CD4-positive, alpha-beta T cell (primary cell): ENCODE data around the gene NPSR1. TPM values are rescaled to one million over a fixed set of nuclear protein-coding genes. Genes with fewer than 3 reads are reported as not detected.
"Not testable (repeated sequence)": the region's sequence is repeated elsewhere in the genome, so short reads cannot be mapped to it uniquely, and the experiment has no call there.

Source experiments
- ATAC-seq: fragments of 200-7000 bp; cut with Tn5 transposase; one replicate; pipeline ENCODE4 v1.10.0; 2022; ENCODE audit warnings: mild to moderate bottlenecking; ENCODE audit not compliant: poor library complexity
- CTCF ChIA-PET: fragments of 350-600 bp; sonication (Branson Sonifier 250); formaldehyde crosslinking; loops from one replicate; lab custom pipeline; 2021; ENCODE audit warnings: antibody characterized with exemption, inconsistent platforms; lab: Charles Lee
- POLR2A ChIA-PET: fragments of 350-600 bp; sonication (Branson Sonifier 250); formaldehyde crosslinking; loops from one replicate; lab custom pipeline; 2021; ENCODE audit warnings: antibody characterized with exemption, inconsistent platforms; lab: Charles Lee
- DNase-seq, 14 experiments: peaks; one replicate each; pipeline ENCODE4 v3.0.0-alpha.2; 2013 to 2020; ENCODE audit warnings: mixed read lengths in 2 of 14
- H3K27ac ChIP-seq, 2 donors: one replicate each; pipeline versions ENCODE4 v1.5.1 to v1.7.0; 2013; ENCODE audit warnings: low read length in 2 of 2, low read depth in 1 of 2, mild to moderate bottlenecking in 1 of 2
- H3K27me3 ChIP-seq, 2 experiments: 1 replicate in 1 of 2; 2 replicates in 1 of 2; pipeline versions ENCODE4 v1.6.1 to v1.7.0; 2013; ENCODE audit warnings: low read length in 2 of 2, control low read depth in 1 of 2, mild to moderate bottlenecking in 1 of 2, moderate library complexity in 1 of 2; ENCODE audit not compliant: insufficient read depth in 2 of 2, control insufficient read depth in 1 of 2
- H3K36me3 ChIP-seq: one replicate; pipeline ENCODE4 v1.6.1; 2013; ENCODE audit warnings: low read length, control low read depth; ENCODE audit not compliant: insufficient read depth
- H3K4me1 ChIP-seq: one replicate; pipeline ENCODE4 v1.6.1; 2013; ENCODE audit warnings: low read length, control low read depth; ENCODE audit not compliant: insufficient read depth
- H3K4me3 ChIP-seq: one replicate; pipeline ENCODE4 v1.5.1; 2013; ENCODE audit warnings: mild to moderate bottlenecking, low read length, moderate library complexity
- H3K9me3 ChIP-seq, 2 experiments: 1 replicate in 1 of 2; 2 replicates in 1 of 2; pipeline versions ENCODE4 v1.6.1 to v1.7.0; 2013; ENCODE audit warnings: low read length in 2 of 2, mild to moderate bottlenecking in 2 of 2, control low read depth in 1 of 2, moderate library complexity in 1 of 2; ENCODE audit not compliant: control insufficient read depth in 1 of 2, insufficient read depth in 1 of 2
- H3K27ac Mint-ChIP-seq: one replicate; pipeline ENCODE4 v1.8.0; 2020; ENCODE audit warnings: mixed read lengths
- H3K27me3 Mint-ChIP-seq: one replicate; pipeline ENCODE4 v1.8.0; 2021; ENCODE audit warnings: mixed read lengths
- H3K36me3 Mint-ChIP-seq: one replicate; pipeline ENCODE4 v1.8.0; 2021; ENCODE audit warnings: low read depth, mixed read lengths
- H3K4me1 Mint-ChIP-seq: one replicate; pipeline ENCODE4 v1.8.0; 2021; ENCODE audit warnings: low read depth, mixed read lengths
- H3K4me3 Mint-ChIP-seq: one replicate; pipeline ENCODE4 v1.8.0; 2020; ENCODE audit warnings: mild to moderate bottlenecking, mixed read lengths
- H3K9me3 Mint-ChIP-seq: one replicate; pipeline ENCODE4 v1.8.0; 2020; ENCODE audit warnings: mixed read lengths
- intact Hi-C, 2 experiments: fragments of 100-400 bp; cut with DNase I in 1 of 2; cut with micrococcal nuclease in 1 of 2; formaldehyde crosslinking; loops; one replicate each; pipeline versions ENCODE4 v1.15.1 to v1.9.0; 2023 to 2025; cut with DNase I, micrococcal nuclease
- total RNA-seq, 174 experiments: library from RNA in 2 of 174; stranded (reverse) in 2 of 174; gene quantifications; one replicate each; pipeline ENCODE4 v1.2.3 and lab custom pipeline; 2021 to 2026
- TF ChIP-seq, protein P1 (sequence below): fragments of 200-600 bp; IDR thresholded peaks from one replicate; pipeline ENCODE4 v1.8.0; 2022; ENCODE audit warnings: antibody characterized with exemption, mild to moderate bottlenecking

NPSR1 gene
- total RNA-seq, 2 experiments from 2014 or later = not detected

DNA sequence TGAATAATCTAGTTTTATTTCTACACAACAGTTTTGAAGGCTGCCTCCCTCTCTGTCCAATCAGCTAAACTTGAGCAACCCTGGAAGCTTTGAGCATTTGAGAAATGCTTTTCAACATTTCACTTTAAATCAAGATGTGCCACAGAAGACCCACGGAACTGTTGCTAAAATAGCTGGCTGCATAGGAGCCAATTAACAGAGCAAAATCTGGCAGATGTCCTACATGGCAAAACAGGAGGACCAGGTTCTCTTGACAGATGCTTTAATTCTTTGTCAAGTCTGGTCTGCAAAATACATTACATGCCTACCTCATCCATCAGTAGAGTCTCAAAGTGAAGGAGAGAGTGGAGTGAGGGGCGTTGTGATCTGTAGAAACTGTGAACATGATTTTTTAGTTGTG, 193.4 kb downstream of the NPSR1 start:
- no peak overlapping the region for H3K4me3 ChIP-seq
- intact Hi-C loops = no loop called here
- CTCF ChIA-PET = no interaction called here

DNA sequence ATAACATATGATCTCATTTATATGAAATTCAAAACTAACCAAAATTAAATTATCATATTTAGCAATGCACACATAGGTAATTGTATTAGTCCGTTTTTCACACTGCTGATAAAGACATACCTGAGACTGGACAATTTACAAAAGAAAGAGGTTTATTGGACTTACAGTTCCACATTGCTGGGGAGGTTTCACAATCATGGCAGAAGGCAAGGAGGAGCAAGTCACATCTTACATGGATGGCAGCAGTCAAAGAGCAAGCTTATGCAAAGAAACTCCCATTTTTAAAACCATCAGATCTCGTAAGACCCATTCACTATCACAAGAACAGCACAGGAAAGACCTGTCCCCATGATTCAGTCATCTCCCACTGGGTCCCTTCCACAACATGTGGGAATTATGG, 200.4 kb downstream of the NPSR1 start:
- H3K4me3 Mint-ChIP-seq, ATAC-seq, H3K9me3 Mint-ChIP-seq, POLR2A ChIA-PET, DNase-seq, H3K36me3 ChIP-seq, intact Hi-C loops, H3K36me3 Mint-ChIP-seq, H3K4me1 ChIP-seq, H3K9me3 ChIP-seq, H3K4me3 ChIP-seq, H3K27me3 ChIP-seq, H3K4me1 Mint-ChIP-seq, H3K27ac Mint-ChIP-seq, H3K27ac ChIP-seq, CTCF ChIA-PET: not testable (repeated sequence)
- peaks cover 29% of the 10 kb centered on the region for H3K27me3 Mint-ChIP-seq

More for the DNA sequence above, 193.4 kb downstream of the NPSR1 start:
- no peaks in the 10 kb centered on the region for H3K36me3 ChIP-seq
- TF ChIP-seq, protein P1, sequence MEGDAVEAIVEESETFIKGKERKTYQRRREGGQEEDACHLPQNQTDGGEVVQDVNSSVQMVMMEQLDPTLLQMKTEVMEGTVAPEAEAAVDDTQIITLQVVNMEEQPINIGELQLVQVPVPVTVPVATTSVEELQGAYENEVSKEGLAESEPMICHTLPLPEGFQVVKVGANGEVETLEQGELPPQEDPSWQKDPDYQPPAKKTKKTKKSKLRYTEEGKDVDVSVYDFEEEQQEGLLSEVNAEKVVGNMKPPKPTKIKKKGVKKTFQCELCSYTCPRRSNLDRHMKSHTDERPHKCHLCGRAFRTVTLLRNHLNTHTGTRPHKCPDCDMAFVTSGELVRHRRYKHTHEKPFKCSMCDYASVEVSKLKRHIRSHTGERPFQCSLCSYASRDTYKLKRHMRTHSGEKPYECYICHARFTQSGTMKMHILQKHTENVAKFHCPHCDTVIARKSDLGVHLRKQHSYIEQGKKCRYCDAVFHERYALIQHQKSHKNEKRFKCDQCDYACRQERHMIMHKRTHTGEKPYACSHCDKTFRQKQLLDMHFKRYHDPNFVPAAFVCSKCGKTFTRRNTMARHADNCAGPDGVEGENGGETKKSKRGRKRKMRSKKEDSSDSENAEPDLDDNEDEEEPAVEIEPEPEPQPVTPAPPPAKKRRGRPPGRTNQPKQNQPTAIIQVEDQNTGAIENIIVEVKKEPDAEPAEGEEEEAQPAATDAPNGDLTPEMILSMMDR = no peak
- POLR2A ChIA-PET = no interaction called here
- peaks cover 53% of the 10 kb centered on the region for H3K27me3 Mint-ChIP-seq
- no peak overlapping the region for H3K27ac ChIP-seq
- no peak for ATAC-seq
- H3K4me3 Mint-ChIP-seq = no peak overlapping the region
- no peak for DNase-seq
- H3K36me3 Mint-ChIP-seq = no peaks in the 10 kb centered on the region
- no peaks in the 10 kb centered on the region for H3K9me3 Mint-ChIP-seq
- no peaks in the 10 kb centered on the region for H3K4me1 ChIP-seq
- H3K9me3 ChIP-seq = peaks cover 0 to 5% of the 10 kb centered on the region in 2 experiments
- no peaks in the 10 kb centered on the region for H3K4me1 Mint-ChIP-seq
- peaks cover 0 to 4% of the 10 kb centered on the region in 2 experiments for H3K27me3 ChIP-seq
- H3K27ac Mint-ChIP-seq = no peak overlapping the region

DNA sequence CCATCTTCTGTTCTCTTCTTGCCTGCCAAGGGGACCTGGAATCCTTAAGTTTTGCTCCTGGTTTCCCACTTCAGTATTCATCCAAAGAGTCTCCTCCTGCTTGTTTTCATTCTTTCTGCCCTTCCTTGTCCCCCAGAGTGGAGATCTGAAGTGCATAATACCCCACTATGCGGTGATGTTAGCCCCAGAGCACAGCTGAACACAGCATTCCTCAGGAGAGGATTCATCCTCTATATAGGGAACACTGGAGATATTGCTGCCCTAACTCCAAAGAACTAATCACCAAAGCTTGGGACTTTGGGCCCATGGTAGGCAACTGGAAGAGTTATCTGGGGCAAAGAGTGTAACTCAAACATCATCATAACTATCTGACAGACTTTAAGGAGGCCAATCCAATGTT, 201.3 kb downstream of the NPSR1 start:
- H3K27ac Mint-ChIP-seq, H3K9me3 ChIP-seq, H3K27ac ChIP-seq, H3K36me3 Mint-ChIP-seq, POLR2A ChIA-PET, CTCF ChIA-PET, H3K4me3 ChIP-seq, H3K27me3 ChIP-seq, H3K9me3 Mint-ChIP-seq, H3K4me1 Mint-ChIP-seq, H3K4me3 Mint-ChIP-seq, H3K36me3 ChIP-seq, DNase-seq, ATAC-seq, H3K4me1 ChIP-seq, intact Hi-C loops: not testable (repeated sequence)
- peaks cover 29% of the 10 kb centered on the region for H3K27me3 Mint-ChIP-seq

DNA sequence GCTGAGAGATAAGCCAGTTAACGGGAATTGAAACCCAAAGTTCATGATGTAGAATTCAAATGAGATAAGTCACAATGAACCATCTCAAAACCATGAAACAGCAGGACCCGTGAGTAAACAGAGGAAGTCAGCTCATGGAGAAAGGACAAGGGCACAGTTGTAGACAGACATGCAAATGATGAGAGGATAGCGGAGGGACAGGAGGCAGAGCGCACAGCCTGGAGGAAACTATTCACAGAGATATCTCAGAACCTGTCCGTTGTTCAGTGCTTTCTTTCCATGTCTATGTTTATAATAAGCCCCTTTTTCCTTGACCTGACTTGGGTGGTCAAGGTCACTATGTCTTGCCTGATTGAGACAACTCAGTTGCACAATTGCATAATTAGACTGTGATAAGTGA, 208.2 kb downstream of the NPSR1 start:
- H3K4me3 Mint-ChIP-seq, H3K4me3 ChIP-seq, intact Hi-C loops, H3K27me3 ChIP-seq, H3K27ac Mint-ChIP-seq, H3K27ac ChIP-seq, CTCF ChIA-PET, DNase-seq, H3K4me1 ChIP-seq, POLR2A ChIA-PET, H3K9me3 Mint-ChIP-seq, H3K36me3 Mint-ChIP-seq, H3K4me1 Mint-ChIP-seq, ATAC-seq, H3K36me3 ChIP-seq, H3K9me3 ChIP-seq: not testable (repeated sequence)
- H3K27me3 Mint-ChIP-seq = peaks cover 18% of the 10 kb centered on the region

DNA sequence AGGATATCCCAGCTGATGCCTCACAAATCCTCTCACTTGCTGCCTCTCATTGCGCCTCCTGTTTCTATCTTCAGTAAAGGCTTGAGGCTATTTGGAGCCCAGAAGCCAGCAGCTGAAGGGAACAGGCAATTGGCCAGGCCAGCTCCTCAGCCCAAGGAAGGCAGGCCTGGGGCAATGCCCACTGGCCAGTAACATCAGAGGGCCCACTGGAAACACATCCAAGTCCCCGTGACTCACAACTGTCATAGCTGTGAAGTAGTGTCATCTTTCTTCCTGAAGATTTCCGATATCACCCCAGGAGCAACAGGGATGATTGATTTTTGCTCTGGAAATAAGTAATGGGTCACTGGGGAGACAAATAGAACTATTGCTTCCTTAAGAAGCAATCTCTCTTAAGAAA, 209.3 kb downstream of the NPSR1 start:
- H3K9me3 ChIP-seq, H3K27me3 ChIP-seq, H3K4me3 Mint-ChIP-seq, intact Hi-C loops, H3K4me3 ChIP-seq, H3K27ac ChIP-seq, DNase-seq, CTCF ChIA-PET, ATAC-seq, POLR2A ChIA-PET, H3K4me1 ChIP-seq, H3K27me3 Mint-ChIP-seq, H3K27ac Mint-ChIP-seq, H3K9me3 Mint-ChIP-seq, H3K36me3 ChIP-seq, H3K36me3 Mint-ChIP-seq, H3K4me1 Mint-ChIP-seq: not testable (repeated sequence)

DNA sequence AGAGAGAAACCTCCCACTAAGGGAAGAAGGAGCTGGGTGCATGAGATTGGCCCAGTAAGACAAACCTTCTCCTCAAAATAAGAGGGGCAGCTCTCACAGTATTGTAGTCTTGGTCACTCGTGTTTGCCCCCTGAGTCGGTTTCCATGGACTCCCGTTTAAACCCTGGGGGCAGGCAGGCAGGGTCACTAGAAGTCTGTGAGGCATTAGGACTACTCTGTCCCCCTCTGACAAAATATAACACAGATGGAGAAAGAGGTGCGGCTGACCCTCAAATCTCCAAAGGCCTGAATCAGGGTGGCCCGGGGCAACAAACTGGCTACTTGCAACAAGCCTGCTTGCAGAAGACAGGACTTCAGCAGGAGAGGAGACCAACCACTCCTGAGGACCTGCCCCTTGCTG, 210.6 kb downstream of the NPSR1 start:
- H3K4me1 ChIP-seq, H3K36me3 Mint-ChIP-seq, H3K4me3 ChIP-seq, H3K9me3 Mint-ChIP-seq, H3K4me3 Mint-ChIP-seq, H3K27me3 Mint-ChIP-seq, H3K27me3 ChIP-seq, H3K9me3 ChIP-seq, H3K36me3 ChIP-seq, H3K4me1 Mint-ChIP-seq, DNase-seq, CTCF ChIA-PET, H3K27ac ChIP-seq, ATAC-seq, POLR2A ChIA-PET, H3K27ac Mint-ChIP-seq, intact Hi-C loops: not testable (repeated sequence)
